HG03159 (cell line): Measurements from ENCODE around the gene GPATCH2.
"Not testable (repeated sequence)": the region's sequence is repeated elsewhere in the genome, so short reads cannot be mapped to it uniquely, and the experiment has no call there.

Experiments
- ATAC-seq: cut with Tn5 transposase; IDR thresholded peaks from one replicate; pipeline ENCODE4 v1.9.1; 2021; ENCODE audit warnings: mild to moderate bottlenecking, moderate library complexity; ENCODE audit not compliant: unreplicated experiment

Gene GPATCH2

DNA sequence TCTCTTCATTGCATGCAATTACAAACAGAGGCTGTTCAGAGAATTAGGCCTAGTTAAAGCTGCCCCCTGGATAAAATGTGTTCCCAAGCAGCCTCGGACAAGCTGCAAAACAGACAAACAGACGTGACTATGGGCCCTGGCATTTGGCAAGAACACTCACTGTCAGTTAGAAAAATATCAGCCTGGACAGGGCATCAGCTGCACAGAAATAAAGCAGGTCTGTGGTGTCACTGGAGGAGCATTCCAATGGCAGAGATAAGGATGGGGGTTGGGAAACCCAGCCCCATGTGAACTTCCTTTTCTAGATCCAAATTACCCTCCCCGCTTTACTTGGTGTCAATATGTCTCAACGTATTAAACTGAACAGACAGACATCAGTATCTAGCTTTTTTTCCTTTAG is 177.1 kb downstream of the GPATCH2 start:
- ATAC-seq, result no peak

- ATAC-seq, result no peak
Measured at GRCh38 chr1:217449370-217449769, 181.5 kb downstream of the GPATCH2 start.

- ATAC-seq, result no peak
Measured at GRCh38 chr1:217443845-217444244, 187.0 kb downstream of the GPATCH2 start.

DNA sequence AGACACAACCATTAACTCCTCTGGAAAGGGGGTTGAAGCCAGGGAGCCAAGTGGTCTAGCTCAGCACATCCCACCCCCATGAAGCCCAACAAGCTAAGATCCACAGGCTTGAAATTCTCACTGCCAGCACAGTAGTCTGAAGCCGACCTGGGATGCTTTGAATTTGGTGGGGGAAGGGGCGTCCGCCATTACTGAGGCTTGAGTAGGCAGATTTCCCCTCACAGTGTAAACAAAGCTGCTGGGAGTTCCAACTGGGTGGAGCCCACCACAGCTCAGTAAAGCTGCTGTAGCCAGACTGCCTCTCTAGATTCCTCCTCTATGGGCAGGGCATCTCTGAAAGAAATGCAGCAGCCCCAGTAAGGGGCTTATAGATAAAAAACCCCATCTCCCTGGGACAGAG is 193.5 kb downstream of the GPATCH2 start:
- ATAC-seq, result no peak

GRCh38 chr1:217435204-217435603 is 195.7 kb downstream of the GPATCH2 start:
- no peak for ATAC-seq

DNA sequence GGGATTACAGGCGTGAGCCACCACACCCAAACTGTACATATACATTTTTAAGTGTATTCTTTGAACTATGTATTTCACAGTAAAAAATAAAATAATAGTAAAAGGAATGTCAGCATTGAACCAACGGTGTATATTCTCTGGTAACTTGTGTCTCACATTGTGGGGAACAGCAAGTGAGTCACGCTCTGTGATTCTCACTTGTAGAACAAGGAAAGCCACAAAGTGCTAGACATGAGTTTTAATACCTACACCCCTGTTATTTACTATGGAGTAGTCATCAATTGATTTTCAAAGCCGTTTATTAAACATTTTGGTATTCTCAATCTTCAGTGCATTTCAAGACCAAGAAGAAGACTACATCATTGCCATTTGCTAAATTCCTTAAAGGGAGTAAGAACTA is 197.2 kb downstream of the GPATCH2 start:
- ATAC-seq, result no peak

DNA sequence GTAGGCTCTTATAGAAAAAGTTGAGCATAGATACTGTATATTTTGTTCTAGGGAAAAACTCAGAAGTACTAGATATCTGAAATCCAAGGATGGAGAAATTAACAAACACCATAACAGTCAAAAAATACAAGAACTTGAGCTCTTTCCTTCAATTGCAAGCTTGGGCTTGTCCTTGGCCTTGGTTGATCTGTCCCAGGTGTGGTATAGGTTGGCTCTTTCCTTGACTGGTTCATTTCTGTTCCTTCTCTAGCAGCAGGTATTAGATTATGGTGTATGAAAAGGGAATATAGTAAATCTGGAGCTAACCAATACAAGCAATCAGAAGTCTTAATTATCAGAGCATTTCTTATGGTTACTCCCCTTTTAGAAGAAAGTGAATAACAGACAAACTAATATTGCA is 198.6 kb downstream of the GPATCH2 start:
- no peak for ATAC-seq

DNA sequence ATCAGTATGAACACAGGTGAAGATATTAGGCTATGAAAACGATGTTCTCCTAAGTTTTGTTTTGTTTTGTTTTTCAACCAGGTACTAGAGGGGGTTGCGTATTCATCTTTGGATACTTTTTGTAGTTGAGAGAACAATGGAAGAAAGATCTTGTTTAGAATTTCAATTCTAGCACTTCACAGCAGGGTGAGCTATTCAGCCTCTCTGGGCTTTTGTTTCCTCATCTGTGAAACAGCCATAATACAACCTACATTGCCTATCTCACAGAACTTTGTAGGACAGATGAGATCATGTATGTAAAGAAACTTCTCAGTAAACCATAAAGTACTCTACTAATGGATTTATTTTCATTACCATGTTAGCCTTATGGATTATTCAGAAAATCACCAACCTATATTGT is 199.5 kb downstream of the GPATCH2 start:
- ATAC-seq, result no peak

DNA sequence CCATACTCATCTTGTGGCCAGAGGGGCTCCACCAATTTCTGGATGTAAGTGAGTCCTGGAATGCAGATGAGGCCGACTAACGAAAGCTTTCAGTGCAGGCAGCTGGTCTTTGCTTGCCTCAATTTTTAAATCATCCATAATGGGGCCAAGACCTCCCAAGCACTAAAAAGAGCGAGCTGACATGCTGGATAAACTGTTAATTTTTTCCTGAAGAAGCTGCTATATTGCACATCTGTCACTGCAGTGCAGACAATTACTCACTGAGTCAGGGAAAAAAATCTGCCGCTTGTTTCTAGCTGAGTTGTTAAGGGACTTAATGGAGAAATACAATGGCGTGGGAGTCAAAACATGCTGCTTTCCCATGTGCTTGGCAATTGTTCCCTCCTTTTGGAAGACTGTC is 205.5 kb downstream of the GPATCH2 start:
- ATAC-seq, result no peak

DNA sequence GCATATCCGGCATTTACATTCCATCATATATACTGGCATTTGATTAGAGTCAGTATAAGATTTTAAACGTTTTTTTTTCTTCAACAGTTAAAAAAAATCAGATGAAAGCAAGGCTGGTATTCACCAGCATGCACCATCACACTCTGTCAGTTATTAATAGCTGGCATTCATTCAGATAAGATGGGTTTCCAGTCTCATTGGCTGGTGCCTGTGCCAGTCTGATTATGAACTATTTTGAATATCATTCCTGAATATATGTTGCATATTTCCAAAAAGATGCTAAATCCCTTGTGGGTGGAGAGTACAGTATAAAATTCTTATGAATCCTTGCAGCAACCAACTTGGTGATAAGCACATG is 211.7 kb downstream of the GPATCH2 start:
- ATAC-seq, result no peak

DNA sequence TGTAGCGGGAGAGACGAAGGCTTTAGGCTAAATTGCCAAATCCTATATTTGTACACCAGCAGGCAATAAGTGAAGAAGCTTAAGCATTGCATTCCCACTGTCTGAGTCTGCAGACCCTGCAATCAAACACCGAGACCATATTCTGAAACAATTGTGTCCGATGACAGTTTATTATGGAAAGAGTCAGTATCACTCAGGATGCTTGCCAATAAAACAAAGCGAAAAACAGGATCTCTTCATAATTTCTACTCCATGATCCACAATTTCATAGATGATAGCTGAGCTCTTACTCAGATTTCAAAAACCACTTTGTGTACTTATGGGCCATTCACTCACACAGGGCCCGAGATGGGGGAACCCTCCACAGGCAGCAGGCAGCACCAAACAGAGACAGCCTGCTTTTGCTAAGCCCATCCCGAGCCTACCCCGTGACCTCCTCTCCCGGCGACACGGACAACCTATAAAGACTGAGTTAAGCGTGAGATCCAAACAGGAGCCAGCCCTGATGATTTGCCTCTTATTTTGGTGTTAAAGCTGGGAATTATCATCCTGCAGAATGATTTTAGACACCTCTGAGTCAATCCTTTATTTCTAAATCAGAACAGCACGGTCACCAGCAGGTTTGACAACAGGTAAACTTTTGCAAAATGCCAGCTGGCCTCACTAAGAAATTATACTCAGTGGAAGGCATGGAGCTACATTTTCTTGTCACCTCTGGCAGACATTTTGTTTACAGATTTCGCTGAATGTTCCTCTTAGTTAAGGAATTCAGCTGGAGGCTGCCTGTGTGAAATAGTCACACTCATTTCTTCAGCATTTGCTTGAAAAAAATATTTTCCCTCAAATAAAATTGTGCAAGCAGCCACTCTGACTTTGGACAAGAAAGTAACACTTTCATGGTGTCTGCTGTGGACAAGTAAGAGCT is 212.4 kb downstream of the GPATCH2 start:
- ATAC-seq, result no peak

DNA sequence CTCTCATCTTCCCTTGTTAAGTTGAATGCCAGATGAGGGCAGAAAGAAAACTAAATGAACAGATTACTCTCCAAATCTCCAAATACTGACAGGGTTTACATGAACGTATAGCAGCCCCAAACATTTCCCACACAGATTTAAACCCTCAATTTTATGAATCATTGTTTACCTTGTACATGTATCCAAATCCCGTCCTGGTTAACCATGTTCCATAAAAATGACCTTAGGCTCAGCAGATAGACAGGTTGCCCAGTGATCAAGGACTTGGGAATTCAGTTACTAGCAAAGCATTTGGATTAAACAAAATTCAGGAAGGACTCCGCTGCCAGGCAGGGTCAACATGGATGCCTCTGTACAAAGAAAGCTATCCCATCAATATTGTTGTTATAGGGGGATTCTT is 213.5 kb downstream of the GPATCH2 start:
- no peak for ATAC-seq

- ATAC-seq, result no peak
Measured at GRCh38 chr1:217407534-217408001, 223.3 kb downstream of the GPATCH2 start.

- no peak for ATAC-seq
Measured at GRCh38 chr1:217403026-217403720, 227.7 kb downstream of the GPATCH2 start.

DNA sequence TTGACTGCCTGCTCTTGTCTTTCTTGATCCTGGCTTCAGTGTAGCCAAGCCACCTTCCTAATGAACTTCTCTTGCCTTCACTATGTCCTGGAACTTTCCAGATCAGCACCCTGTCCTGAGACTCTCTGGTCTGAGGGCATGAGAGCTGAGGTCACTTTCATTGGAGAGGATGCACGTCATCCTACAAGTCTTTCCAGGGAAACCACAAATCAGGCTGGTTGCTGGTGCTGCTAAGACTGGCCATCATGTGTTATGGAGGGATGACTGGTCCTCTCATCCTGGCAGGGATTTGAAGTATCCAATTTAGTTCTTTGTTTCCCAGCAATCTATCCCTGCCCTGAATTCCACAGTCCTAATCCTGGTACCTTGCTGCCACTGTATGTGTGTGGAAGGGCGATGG is 228.6 kb downstream of the GPATCH2 start:
- no peak for ATAC-seq

DNA sequence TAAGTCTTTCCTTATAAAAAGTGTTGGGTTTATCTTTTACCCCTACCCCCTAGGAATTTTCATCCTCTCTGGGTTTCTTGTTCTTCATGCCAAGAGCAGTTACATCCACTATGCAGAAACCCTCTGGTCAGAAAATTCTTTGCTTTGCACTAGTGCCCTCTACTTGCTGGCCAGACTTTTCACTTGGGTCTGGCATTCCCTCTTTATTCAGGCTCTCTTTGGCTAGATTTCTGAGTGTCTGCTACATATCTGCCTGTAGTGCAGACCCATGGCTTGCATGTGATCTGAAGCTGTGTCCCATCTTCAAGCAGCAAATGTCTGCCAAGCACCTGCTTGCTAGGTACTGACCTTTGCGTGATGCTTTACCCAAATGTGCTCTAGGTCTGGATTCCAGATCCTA is 237.0 kb downstream of the GPATCH2 start:
- no peak for ATAC-seq

DNA sequence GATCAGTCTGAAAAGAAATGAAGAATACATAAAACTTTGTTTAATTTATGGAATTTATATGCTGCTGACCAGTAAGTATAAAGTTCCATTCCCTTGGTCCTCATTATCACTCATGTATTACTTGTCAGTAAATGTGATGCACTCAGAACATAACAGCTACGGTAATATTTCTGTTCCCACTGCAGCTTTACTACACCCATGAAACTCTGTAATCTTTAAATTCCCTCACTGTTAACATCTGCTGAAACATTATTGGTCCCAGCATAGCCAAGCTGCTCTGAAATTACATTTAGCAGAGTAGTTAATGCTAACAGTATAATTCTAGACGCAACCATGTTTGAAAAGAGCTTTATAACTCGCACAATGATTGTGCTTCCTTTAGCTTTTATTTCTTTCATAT is 238.4 kb downstream of the GPATCH2 start:
- no peak for ATAC-seq

- peak; percentile 67 for ATAC-seq
Measured at GRCh38 chr1:217389895-217390294, 241.0 kb downstream of the GPATCH2 start.

DNA sequence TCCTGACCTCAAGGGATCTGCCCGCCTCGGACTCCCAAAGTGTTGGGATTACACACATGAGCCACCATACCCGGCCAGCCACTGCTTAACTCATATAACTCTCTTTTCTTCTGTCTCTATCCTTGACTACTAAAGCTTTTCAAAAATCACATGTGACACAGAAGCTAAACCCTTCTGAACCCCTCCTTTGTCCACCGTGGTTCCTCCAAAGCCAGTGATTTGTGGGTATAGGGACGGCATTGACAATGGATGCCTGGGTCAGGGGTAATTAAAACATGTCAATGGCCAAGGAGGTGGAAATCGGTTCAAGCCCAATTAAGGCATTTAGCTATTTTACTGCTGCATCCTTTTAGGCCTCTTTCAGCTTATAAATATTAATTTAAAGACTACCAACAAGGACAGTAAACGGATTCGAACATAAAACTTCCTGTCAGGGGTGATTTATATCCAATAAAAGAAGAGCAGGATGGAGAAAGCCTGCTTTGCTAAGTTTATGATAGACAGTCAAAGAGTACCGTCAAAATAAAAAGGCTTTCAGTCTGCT is 242.3 kb downstream of the GPATCH2 start:
- no peak for ATAC-seq

DNA sequence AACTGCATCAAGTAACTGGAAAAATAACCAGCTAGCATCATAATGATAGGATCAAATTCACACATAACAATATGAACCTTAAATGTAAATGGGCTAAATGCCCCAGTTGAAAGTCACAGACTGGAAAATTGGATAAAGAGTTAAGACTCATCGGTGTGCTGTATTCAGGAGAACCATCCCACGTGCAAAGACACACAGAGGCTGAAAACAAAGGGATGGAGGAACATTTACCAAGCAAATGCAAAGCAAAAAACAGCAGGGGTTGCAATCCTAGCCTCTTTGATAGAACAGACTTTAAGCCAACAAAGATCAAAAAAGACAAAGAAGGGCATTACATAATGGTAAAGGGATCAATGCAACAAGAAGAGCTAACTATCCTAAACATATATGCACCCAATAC is 249.1 kb downstream of the GPATCH2 start:
- not testable (repeated sequence) for ATAC-seq

- ATAC-seq, result not testable (repeated sequence)
Measured at GRCh38 chr1:217379804-217380203, 251.1 kb downstream of the GPATCH2 start.

GRCh38 chr1:217379336-217379735 is 251.6 kb downstream of the GPATCH2 start:
- no peak for ATAC-seq
